ENCODE results near the gene NDUFB7. TPM values are rescaled to one million over a fixed set of nuclear protein-coding genes. Genes with fewer than 3 reads are reported as not detected.

The NDUFB7 gene
- total RNA-seq, 1 donor from 2014 or later: 128 TPM

GRCh38 chr19:14529254-14530004, 42.4 kb downstream of the NDUFB7 start, which contains the start of gene TECR:
Gene TECR (plus strand): TSS chr19:14529594. CDS start chr19:14529697, 103 bp downstream.
- Mint-ChIP-seq H3K4me3 (peak within 1 kb of the TSS; percentile 98), H3K9me3 (no peaks in the 10 kb centered on the region)
- no peak for TF ChIP-seq CTCF (conservative IDR thresholded peaks at IDR 0.05)

GRCh38 chr19:14528419-14529253, 43.2 kb downstream of the NDUFB7 start:
- Mint-ChIP-seq H3K27ac (ENCODE audit: unreplicated experiment) (peak overlapping the region; percentile 94), H3K4me3 (peak overlapping the region; percentile 98), H3K27me3 (ENCODE audit: low read depth) (no peaks in the 10 kb centered on the region), H3K36me3 (ENCODE audit: low read depth) (no peaks in the 10 kb centered on the region), H3K9me3 (no peaks in the 10 kb centered on the region), H3K4me1 (peaks cover 23% of the 10 kb centered on the region)
- no peak for DNase-seq (ENCODE audit: low read depth, low spot score)
- no peak for TF ChIP-seq CTCF (conservative IDR thresholded peaks at IDR 0.05)

More at GRCh38 chr19:14529254-14530004, 42.4 kb downstream of the NDUFB7 start, which contains the start of gene TECR:
- Mint-ChIP-seq H3K36me3 (ENCODE audit: low read depth) (no peaks in the 10 kb centered on the region), H3K27me3 (ENCODE audit: low read depth) (no peaks in the 10 kb centered on the region), H3K27ac (ENCODE audit: unreplicated experiment) (peak within 1 kb of the TSS; percentile 94), H3K4me1 (peaks cover 23% of the 10 kb centered on the region)
- peak; percentile 100 for DNase-seq (ENCODE audit: low read depth, low spot score)

- H3K4me3 Mint-ChIP-seq: peak overlapping the region; percentile 1
- DNase-seq (ENCODE audit: low read depth, low spot score): no peak
Measured at GRCh38 chr19:14526423-14526822, 45.4 kb downstream of the NDUFB7 start.

GRCh38 chr19:14525729-14526128, 46.1 kb downstream of the NDUFB7 start:
- TF ChIP-seq CTCF (conservative IDR thresholded peaks at IDR 0.05): no peak
- Mint-ChIP-seq H3K4me3 (peak overlapping the region; percentile 27), H3K9me3 (no peaks in the 10 kb centered on the region), H3K4me1 (peaks cover 26% of the 10 kb centered on the region), H3K27ac (ENCODE audit: unreplicated experiment) (no peak overlapping the region), H3K27me3 (ENCODE audit: low read depth) (no peaks in the 10 kb centered on the region), H3K36me3 (ENCODE audit: low read depth) (no peaks in the 10 kb centered on the region)
- no peak for DNase-seq (ENCODE audit: low read depth, low spot score)

More at GRCh38 chr19:14526423-14526822, 45.4 kb downstream of the NDUFB7 start:
- Mint-ChIP-seq H3K36me3 (ENCODE audit: low read depth) (no peaks in the 10 kb centered on the region), H3K27ac (ENCODE audit: unreplicated experiment) (no peak overlapping the region), H3K9me3 (no peaks in the 10 kb centered on the region), H3K27me3 (ENCODE audit: low read depth) (no peaks in the 10 kb centered on the region), H3K4me1 (peaks cover 28% of the 10 kb centered on the region)
- no peak for TF ChIP-seq CTCF (conservative IDR thresholded peaks at IDR 0.05)

GRCh38 chr19:14520543-14520942, 51.3 kb downstream of the NDUFB7 start:
- no peaks in the 10 kb centered on the region for H3K9me3 Mint-ChIP-seq
- no peak for DNase-seq (ENCODE audit: low read depth, low spot score)
- H3K4me1 Mint-ChIP-seq: peaks cover 44% of the 10 kb centered on the region
- peak overlapping the region; percentile 97 for H3K4me3 Mint-ChIP-seq
- peaks cover 2% of the 10 kb centered on the region for H3K27me3 Mint-ChIP-seq (ENCODE audit: low read depth)
- TF ChIP-seq CTCF (conservative IDR thresholded peaks at IDR 0.05): no peak
- H3K36me3 Mint-ChIP-seq (ENCODE audit: low read depth): peaks cover 12% of the 10 kb centered on the region
- H3K27ac Mint-ChIP-seq (ENCODE audit: unreplicated experiment): peak overlapping the region; percentile 96

Measured in neural crest cell (in vitro differentiated cells).